Thyroid gland (tissue), 4 donors: ENCODE results near the gene DKK3.

Source experiments
- POLR2A ChIP-seq, 2 donors: fragments of 450-650 bp; IDR thresholded peaks; one replicate each; pipeline ENCODE4 v1.6.1; 2017; ENCODE audit warnings: antibody characterized with exemption in 2 of 2, mild to moderate bottlenecking in 2 of 2, moderate library complexity in 1 of 2
- TF ChIP-seq, protein P1 (sequence below), 6 experiments: fragments of 200-600 bp in 3 of 6; fragments of 450-650 bp in 3 of 6; sonication (generic) in 3 of 6; IDR thresholded peaks; one replicate each; pipeline ENCODE4 v1.5.1; 2016 to 2019; ENCODE audit warnings: antibody characterized with exemption in 6 of 6, mild to moderate bottlenecking in 2 of 6, inconsistent platforms in 1 of 6, moderate library complexity in 1 of 6

DNA sequence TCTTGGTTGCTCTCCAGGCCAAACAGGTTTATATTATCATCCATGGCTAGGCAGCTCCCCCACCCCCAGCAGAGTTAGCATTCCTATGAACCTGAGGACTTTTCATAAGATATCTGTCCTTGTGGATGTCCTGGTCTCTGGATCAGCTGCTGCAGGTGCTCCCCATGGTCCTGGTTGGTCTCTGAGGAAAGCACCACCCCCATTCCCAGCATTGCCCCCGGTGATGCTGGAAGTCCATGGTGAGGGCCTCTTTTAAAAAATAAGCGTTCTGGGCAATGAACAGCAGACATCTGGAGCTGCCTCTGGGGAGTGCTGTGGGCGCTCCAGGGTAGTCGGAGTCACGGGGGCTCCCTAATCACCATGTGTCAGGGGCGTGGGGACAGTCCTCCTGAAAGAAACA is 26.6 kb downstream of the DKK3 start:
- TF ChIP-seq, protein P1, sequence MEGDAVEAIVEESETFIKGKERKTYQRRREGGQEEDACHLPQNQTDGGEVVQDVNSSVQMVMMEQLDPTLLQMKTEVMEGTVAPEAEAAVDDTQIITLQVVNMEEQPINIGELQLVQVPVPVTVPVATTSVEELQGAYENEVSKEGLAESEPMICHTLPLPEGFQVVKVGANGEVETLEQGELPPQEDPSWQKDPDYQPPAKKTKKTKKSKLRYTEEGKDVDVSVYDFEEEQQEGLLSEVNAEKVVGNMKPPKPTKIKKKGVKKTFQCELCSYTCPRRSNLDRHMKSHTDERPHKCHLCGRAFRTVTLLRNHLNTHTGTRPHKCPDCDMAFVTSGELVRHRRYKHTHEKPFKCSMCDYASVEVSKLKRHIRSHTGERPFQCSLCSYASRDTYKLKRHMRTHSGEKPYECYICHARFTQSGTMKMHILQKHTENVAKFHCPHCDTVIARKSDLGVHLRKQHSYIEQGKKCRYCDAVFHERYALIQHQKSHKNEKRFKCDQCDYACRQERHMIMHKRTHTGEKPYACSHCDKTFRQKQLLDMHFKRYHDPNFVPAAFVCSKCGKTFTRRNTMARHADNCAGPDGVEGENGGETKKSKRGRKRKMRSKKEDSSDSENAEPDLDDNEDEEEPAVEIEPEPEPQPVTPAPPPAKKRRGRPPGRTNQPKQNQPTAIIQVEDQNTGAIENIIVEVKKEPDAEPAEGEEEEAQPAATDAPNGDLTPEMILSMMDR (IDR thresholded peaks at IDR 0.05): no peak
- TF ChIP-seq POLR2A (IDR thresholded peaks at IDR 0.05): no peak
